GM10847 (cell line): ENCODE measurements around the gene PLA2G15.

ENCODE experiments used
- POLR2A ChIP-seq: IDR thresholded peaks from 2 replicates; pipeline ENCODE4 v1.6.1; 2011; ENCODE audit not compliant: insufficient read length; ENCODE audit errors: extremely low read depth

Gene PLA2G15

DNA sequence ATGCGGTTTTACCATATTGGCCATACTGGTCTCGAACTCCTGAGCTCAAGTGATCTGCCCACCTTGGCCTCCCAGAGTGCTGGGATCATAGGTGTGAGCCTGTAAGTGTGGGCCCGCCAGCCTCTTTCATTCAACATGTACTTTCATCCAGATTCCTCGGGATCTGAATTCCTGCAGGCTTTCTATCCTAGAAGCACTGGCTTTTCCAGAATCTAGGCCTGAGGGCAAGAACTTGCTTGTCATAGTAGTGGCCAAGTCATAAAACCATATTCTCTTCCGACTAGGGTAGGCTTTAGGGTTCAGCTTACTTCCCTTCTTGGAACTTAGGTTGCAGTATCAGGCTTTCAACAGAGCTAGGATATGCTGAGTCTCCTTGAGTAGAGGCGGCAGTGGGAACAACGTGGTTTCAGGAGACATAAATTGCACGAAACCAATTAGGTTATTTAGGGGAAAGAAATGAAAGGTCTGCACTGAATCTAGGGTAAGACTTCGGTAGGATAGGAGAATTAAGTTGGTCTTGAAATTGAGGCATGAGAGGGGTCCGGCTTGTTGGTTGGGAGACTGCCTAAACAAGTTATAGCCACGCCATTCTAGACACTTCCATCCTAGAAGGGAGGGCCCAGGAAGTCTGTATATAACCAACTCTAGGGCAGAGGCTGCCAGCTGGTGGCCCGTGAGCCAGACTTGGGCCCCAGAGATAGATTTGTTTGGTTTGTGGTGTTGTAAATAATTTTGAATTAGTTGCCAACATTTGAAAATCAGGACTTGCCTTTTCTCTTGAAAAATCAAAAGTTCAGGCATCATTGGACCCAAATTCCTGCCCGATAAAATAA, 34.8 kb downstream of the PLA2G15 start:
- no peak for TF ChIP-seq POLR2A

DNA sequence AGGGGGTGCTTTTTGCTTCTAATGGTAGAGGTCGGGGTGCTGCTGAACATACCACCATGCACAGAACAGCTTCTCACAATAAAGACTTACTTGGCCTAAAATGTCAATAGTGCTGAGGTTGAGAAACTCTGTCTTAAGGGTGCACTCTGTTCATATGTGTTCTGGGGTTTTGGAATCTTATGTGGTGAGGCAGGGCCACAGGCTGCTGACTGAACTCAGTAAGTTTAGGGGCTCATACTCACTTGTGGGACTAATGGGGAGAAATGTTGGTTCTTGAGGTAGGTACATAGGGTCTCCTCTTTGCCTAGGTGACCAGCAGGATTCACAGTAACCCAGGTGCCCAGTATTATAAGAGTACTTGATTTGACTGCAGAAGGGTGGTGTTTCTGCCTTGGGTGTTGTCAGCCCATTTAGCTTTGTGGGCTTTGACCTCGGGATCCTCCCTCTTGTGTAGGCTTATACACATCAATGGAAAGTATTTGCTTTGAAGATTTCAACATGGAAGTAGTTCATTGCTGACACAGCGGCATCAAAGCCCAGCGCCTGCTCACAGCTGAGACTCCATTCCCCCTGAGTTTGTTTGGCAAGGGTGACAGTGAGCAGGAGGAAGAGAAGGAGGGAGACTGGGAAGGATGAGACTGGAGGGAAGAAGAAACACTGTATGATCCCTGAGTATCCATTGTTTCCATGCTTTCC, 36.3 kb downstream of the PLA2G15 start:
- TF ChIP-seq POLR2A, result no peak

DNA sequence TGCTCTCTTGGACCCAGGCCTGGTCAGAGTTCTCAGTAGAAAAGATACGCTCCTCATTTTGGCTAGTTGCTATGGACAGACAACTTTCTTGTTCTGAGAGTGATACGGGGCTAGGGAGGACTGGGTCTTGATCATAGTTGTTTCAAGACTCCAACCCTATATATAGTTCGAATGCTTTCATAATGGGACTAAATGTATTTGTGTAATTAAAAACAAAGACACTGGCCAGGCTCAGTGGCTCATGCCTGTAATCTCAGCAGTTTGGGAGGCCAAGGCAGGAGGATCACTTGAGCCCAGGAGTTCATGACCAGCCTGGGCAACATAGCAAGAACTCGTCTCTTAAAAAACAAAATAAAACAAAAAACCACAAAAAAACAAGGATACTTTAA, 36.9 kb downstream of the PLA2G15 start:
- no peak for TF ChIP-seq POLR2A

DNA sequence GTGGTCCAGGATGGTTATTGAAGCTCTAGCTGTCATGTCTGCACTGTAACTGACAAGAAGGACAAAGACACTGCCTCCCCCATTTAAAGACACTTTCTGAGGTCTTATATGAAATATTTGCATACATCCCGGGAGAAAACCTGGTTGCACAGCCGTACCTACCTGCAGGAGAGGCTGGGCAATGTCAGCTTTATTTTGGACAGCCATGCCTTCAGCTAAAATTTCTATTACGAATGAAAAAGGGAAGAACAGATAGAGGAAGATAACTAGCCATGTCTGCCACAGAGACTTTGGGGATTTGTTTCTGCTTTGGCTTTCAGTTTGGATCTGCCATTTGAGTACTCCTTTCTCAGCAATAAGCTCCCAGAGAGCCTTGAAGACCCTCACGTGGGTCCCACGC, 38.2 kb downstream of the PLA2G15 start:
- TF ChIP-seq POLR2A, result no peak

DNA sequence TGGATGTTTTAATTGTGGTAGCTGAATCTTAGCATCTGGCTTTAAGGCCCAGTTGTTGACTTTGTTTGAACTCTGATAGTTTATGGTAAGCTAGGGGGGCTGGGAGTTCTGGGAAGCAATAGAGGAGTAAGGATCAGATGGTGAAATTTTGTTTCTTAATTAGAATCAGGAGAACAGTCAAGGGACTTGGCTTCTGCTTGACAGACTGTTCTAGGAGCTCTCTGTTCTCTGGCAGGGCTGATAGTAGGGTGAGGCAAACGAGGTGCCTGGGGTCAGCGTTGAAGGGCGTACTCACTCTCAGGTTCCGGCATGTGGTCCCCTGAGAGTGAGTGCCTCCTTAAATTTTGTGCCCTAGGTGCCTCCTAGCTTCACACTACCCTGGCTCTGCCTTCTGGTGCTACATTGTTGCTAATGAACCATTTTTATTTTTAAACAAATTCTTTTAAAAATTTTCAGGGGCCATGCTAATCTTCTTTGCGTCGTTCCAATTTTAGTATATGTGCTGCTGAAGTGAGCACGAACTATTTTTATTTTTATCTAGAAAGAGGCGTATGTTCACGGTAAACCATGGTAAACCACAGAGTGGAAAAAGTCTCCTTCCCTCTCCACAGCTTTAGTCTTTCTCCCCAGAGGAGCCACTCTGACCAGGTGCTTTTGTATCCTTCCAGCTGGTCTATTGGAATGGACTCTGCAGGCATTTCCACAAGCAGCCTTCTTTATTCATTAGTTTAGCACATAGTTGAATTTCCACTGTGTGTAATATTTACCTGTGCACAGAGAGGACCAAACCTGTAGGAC, 38.8 kb downstream of the PLA2G15 start:
- TF ChIP-seq POLR2A, result no peak

DNA sequence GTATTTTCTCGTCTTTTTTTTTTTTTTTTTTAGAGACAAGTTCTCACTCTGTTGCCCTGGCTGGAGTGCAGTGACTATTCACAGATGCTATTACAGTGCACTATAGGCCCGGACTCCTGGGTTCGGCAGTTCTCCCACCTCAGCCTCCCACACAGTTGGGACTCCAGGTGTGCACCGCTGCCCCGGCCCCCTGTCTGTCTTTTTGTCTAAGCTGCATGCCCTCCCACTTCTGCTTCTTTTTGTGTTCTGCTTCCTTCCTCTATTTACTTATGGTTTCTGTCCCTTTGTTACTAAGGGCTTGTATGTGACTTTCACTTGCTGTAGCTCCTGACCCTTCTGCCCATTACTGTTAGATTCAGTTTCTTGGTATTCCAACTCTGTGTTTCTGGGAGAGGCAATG, 39.7 kb downstream of the PLA2G15 start:
- TF ChIP-seq POLR2A, result no peak

DNA sequence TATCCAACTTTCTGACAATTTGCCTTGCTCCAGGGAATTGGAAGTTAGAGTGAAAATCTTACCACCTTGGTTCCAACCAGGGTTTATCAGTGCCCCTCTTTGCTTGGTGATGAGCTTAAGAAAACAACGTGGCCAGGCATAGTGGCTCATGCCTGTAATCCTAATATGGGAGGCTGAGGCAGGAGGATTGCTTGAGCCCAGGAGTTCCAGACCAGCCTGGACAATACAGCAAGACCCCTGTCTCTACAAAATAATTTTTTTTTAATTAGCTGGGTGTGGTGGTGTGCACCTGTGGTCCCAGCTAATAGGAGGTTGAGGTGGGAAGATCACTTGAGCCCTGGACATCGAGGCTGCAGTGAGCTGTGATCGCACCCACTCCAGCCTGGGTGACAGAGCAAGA, 40.5 kb downstream of the PLA2G15 start:
- TF ChIP-seq POLR2A, result no peak

DNA sequence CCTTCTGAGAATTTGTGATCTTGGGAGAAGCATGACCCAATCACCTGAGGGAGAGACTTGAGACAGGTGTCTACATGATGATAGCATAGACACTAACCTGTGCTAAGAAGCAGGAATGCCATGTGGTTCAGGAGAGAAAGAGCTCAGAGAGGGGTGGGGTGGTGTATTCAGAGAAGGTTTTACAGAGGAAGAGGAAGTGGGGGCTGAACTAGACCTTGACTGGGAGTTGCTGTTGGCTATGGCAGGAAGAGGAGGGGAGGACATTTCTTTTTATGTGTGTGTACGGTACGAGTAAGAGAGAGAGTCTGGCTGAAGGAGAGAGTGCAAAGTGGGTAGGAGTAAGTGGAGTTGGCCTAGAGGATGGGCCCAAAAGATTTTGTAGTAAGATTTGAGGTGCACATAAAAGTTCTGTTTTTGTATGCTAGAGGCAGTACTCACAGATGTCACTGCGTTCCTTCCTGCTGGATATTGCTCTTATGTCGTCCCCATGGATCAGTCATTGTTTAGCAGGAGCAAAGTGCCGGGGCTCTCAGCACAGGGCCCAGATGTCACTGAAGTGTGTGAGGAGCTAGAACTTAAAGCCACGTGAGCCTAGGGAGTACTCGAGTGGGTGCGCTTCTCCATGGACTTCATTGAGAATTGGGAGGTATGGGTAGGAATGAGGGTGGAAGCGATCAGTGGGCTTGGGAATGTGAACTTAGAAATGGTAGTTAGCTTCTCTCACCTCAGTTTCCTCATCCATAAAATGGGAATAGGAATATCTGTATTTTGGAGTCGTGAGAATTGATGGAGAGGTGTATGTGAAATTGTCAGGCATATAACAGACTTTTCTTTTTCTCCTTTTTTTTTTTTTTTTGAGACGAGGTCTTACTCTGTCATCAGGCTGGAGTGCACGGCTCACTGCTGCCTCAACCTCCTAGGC, 41.2 kb downstream of the PLA2G15 start:
- no peak for TF ChIP-seq POLR2A

DNA sequence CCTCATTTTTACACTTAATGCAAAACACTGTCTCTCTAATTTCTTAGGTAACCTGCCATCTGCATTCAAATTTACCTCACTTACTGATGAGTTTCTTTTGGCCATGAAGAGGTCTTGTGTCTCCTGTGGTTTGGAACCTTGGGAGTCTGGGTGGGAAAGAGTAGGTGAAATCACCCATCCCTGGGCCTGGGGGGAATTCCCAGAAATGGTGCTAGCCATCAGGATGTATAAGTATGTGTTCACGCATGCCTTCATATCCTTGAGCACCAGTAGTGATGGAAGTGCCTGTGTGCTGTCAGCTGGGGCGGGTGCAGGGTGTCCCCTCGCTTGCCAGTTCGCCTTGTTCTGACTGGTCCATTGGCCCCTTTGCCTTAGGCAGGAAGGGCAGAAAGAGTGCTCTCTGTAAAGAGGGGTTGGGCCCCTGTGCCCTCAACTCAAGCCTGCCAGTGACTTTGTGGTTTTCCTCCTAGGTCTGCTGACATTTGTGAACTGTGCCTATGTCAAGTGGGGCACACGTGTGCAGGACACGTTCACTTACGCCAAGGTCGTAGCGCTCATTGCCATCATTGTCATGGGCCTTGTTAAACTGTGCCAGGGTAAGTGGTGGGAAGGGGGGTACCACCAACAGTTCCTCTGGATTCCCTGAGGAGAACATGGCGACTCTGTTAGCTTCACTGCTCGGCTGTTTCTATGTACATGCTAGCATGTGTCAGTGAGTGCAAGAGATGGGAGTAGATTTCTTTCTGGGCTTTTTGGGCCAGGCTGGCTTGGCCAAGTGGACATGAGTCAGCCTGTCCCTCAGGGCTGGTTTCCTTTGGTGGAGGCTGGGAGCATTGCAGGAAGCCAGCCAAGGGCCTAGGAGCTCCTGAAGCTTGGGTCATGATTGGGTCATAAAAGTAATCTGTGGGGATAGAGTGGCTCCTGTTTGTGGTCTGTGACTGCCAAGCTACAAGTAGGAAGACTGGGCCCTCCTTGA, 42.4 kb downstream of the PLA2G15 start:
- TF ChIP-seq POLR2A, result no peak

DNA sequence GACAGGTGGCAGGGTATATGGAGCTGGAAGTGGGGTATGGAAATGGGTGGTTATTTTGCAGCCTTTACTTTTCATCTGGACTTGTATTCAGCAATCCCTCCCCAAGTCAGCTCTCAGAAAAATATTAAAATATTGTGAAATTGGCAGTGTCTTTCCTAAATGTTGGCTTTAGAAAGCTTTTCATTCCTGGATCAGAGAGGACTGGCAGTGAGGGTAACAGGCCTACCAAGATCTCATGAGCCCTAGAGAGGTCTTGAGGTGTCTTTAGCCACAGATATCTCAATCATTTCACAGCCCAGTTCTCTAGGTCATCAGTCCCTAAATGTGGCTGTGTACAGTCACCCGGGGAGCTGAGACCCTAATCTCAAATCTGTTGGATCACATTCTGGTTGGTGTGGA, 43.1 kb downstream of the PLA2G15 start:
- no peak for TF ChIP-seq POLR2A

DNA sequence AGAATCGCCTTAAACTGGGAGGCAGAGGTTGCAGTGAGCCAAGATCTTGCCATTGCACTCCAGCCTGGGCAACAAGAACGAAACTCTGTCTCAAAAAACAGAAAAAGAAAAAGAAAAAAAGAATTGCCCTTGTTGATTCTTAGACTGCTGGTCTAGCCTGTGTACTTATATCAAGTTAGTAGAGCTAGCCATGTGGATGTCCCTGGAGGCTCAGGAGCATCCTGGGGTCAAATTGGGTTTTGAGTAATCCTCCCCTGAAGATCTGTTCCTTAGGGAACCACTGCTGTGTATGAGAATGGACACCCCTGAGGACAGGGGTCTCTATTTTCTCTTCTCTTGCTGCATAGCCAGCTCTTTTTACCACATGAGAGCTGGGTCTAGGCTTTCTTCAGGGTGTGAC, 44.0 kb downstream of the PLA2G15 start:
- no peak for TF ChIP-seq POLR2A

DNA sequence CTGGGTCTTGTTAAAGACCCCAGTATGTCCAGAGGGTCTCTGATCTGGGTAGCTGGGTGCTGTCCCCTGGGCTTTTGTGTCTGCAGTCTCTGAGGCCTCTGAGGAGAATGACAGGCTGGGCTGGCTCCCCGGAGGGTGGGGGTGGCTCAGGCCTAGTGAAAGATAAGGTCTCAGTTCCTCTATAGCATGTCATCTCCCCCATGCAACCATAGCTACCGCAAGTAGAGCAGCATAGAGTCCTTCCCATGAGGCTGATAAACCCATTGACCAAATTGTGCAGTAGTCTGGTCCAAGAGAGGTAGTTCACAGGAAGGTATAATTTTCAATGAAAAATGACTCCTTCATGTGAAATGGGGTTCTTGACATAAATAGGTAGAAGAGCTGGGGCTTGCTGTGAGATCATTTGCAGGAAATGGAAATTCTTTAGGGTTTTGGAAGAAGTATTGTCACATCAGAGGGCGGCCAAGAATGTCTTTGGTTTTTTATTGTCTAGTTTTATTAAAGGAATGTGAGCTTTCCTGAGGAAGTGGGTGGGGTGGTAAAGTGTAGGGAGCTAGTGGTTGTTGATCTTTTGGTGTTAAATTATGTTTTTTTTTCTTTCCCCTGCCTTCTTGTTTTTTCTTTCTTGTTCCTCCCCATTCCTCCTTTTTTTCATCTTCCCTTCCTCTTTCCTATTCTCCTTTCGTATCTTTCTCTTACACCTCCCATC, 44.6 kb downstream of the PLA2G15 start:
- TF ChIP-seq POLR2A, result no peak

DNA sequence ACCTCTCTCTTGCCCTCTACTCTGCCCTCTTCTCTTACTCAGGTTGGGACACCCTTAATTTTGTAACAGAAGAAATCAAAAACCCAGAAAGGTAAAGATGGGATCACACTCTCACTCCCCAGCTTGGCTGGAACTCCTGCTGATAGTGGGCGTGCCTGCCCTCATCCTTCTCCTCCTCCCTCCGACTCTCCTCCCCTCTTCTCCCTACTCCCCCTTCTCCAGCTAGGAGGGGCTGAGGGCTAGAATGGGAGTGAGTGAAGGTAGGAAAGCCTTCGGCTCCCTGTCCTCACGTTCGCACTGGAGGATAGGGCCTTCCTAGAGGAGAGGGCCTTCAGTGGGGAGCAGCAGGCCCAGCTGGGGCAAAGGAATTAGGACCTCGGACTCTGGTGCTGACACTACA, 45.3 kb downstream of the PLA2G15 start:
- no peak for TF ChIP-seq POLR2A

DNA sequence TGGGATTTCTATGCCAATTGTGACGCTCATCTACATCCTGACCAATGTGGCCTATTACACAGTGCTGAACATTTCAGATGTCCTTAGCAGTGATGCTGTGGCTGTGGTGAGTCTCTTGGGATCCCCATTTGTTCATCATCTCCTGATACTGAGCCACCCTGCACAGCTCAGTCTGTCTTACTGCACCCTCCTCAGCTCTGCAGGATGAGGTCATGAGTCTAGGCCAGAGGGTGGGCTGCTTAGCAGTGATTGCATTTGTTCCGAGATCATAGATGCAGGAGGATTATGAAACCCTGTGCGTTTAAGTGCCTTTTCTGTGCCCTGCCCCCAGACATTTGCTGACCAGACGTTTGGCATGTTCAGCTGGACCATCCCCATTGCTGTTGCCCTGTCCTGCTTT, 46.1 kb downstream of the PLA2G15 start:
- TF ChIP-seq POLR2A, result no peak

DNA sequence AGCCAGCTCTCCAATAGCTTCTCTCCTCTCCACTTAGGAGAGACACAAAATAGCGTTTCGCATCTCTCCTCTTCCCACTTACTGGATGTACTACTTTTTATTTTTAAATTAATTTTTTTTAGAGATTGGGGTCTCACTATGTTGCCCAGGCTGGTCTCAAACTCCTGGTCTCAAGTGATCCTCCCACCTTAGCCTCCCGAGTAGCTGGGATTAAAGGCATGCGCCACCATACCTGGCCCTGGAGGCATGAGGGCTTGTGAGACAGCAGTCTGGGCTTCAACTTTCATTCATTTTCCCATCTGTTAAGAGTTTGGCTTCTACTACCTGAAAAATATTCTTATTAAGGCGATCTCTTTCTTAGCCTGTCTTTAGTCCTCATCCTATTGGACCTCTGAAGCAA, 47.3 kb downstream of the PLA2G15 start:
- no peak for TF ChIP-seq POLR2A
